ENCODE results near the gene GON4L. TPM values are rescaled to one million over a fixed set of nuclear protein-coding genes. Genes with fewer than 3 reads are reported as not detected.
A peak's percentile ranks its signal among the peaks of the same experiment; 100 is the strongest.
"Not testable (repeated sequence)": the region's sequence is repeated elsewhere in the genome, so short reads cannot be mapped to it uniquely, and the experiment has no call there.

The GON4L gene
- 10 to 100 TPM; 44.2 to 48.8 TPM for total RNA-seq

GRCh38 chr1:155856975-155857930 is at the start of gene GON4L:
Gene GON4L (minus strand): TSS chr1:155857214. CDS start chr1:155853780, 3,434 bp downstream.
- ChIA-PET POLR2A (interaction anchor here (0.6 to 0.7 kb wide), 3 partner anchors 29 to 190 kb away, joined by 3 to 4 read pairs (median 3); no protein-coding TSS in a partner anchor), CTCF (interaction anchor here (0.8 to 1.3 kb wide), 5 partner anchors 9 to 650 kb away, joined by 3 to 7 read pairs (median 4); no protein-coding TSS in a partner anchor)
- peak; percentile 69 for ATAC-seq
- peak; percentile 94 for DNase-seq
- Mint-ChIP-seq H3K36me3 (ENCODE audit: low read depth) (peaks cover 20% of the 10 kb centered on the region), H3K27me3 (peaks cover 3% of the 10 kb centered on the region), H3K9me3 (ENCODE audit: low read depth) (no peaks in the 10 kb centered on the region), H3K4me3 (peak within 1 kb of the TSS; percentile 96), H3K27ac (peak within 1 kb of the TSS; percentile 98), H3K4me1 (peaks cover 52% of the 10 kb centered on the region)
- intact Hi-C loops (cut with DNase I, micrococcal nuclease): loop anchor here (1.0 to 10.0 kb wide), 9 partner anchors 54 to 888 kb away; partner anchors contain the start of genes ARHGEF2 (in 1 of the 2), ASH1L (in 1 of the 2), CLK2 (in 1 of the 2) and DAP3 (in 1 of the 2)

DNA sequence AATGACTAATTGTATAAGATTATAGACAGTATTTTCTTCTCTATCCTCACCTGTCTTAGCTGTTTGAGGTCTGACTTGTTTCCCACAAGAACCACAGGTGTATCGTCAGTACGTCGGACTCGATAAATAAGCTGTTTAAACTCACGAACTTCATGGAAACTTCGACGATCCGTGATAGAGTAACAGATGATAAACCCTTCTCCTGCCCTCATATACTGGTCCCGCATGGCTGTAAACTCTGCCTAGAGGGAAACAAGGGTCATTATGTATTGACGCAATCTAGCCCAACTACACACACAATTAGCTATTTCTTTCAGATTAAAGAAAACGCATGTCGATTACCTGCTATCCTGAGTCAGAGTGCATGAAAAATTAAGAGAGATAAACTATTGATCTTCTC is 47.2 kb upstream of the GON4L start:
- no peaks in the 10 kb centered on the region for H3K27me3 Mint-ChIP-seq
- no peak overlapping the region for H3K4me3 Mint-ChIP-seq
- ChIA-PET CTCF (interaction anchor here (1.0 to 2.0 kb wide), 6 partner anchors 9 to 731 kb away, joined by 3 to 6 read pairs (median 3); partner anchors contain the start of gene KRTCAP2), POLR2A (interaction anchor here (0.6 kb wide), 1 partner anchor 11 kb away, joined by 8 read pairs; no protein-coding TSS in a partner anchor)
- H3K36me3 Mint-ChIP-seq (ENCODE audit: low read depth): peaks cover 45% of the 10 kb centered on the region
- no peaks in the 10 kb centered on the region for H3K9me3 Mint-ChIP-seq (ENCODE audit: low read depth)
- DNase-seq (no peak), ATAC-seq (no peak)
- no peak overlapping the region for H3K27ac Mint-ChIP-seq
- intact Hi-C loops (cut with DNase I, micrococcal nuclease): no loop called here
- no peaks in the 10 kb centered on the region for H3K4me1 Mint-ChIP-seq

GRCh38 chr1:155900161-155900560 is 43.1 kb upstream of the GON4L start:
- no peak overlapping the region for H3K27ac Mint-ChIP-seq
- H3K9me3 Mint-ChIP-seq (ENCODE audit: low read depth): no peaks in the 10 kb centered on the region
- no peak for DNase-seq
- H3K27me3 Mint-ChIP-seq: no peaks in the 10 kb centered on the region
- ATAC-seq: no peak
- CTCF ChIA-PET: interaction anchor here (0.6 kb wide), 1 partner anchor 906 kb away, joined by 3 read pairs; no protein-coding TSS in a partner anchor
- no peaks in the 10 kb centered on the region for H3K4me1 Mint-ChIP-seq
- intact Hi-C loops (cut with DNase I, micrococcal nuclease): no loop called here
- H3K36me3 Mint-ChIP-seq (ENCODE audit: low read depth): peaks cover 43% of the 10 kb centered on the region
- H3K4me3 Mint-ChIP-seq: no peak overlapping the region
- POLR2A ChIA-PET: no interaction called here

GRCh38 chr1:155899683-155900082 is 42.7 kb upstream of the GON4L start:
- no peak overlapping the region for H3K4me3 Mint-ChIP-seq
- H3K27me3 Mint-ChIP-seq: no peaks in the 10 kb centered on the region
- H3K27ac Mint-ChIP-seq: peak overlapping the region; percentile 20
- H3K4me1 Mint-ChIP-seq: no peaks in the 10 kb centered on the region
- H3K36me3 Mint-ChIP-seq (ENCODE audit: low read depth): peaks cover 41% of the 10 kb centered on the region
- ChIA-PET CTCF (no interaction called here), POLR2A (interaction anchor here (0.8 kb wide), 1 partner anchor 18 kb away, joined by 3 read pairs; no protein-coding TSS in a partner anchor)
- no peaks in the 10 kb centered on the region for H3K9me3 Mint-ChIP-seq (ENCODE audit: low read depth)
- ATAC-seq: no peak
- no peak for DNase-seq
- intact Hi-C loops (cut with DNase I, micrococcal nuclease): no loop called here

GRCh38 chr1:155898888-155899287 is 41.9 kb upstream of the GON4L start:
- Mint-ChIP-seq H3K36me3 (ENCODE audit: low read depth) (peaks cover 33% of the 10 kb centered on the region), H3K4me3 (no peak overlapping the region), H3K27ac (no peak overlapping the region), H3K4me1 (peaks cover 3% of the 10 kb centered on the region), H3K27me3 (no peaks in the 10 kb centered on the region), H3K9me3 (ENCODE audit: low read depth) (no peaks in the 10 kb centered on the region)
- ATAC-seq (no peak), DNase-seq (no peak)
- ChIA-PET POLR2A (interaction anchor here (0.8 kb wide), 1 partner anchor 19 kb away, joined by 3 read pairs; no protein-coding TSS in a partner anchor), CTCF (no interaction called here)
- intact Hi-C loops (cut with DNase I, micrococcal nuclease): no loop called here

DNA sequence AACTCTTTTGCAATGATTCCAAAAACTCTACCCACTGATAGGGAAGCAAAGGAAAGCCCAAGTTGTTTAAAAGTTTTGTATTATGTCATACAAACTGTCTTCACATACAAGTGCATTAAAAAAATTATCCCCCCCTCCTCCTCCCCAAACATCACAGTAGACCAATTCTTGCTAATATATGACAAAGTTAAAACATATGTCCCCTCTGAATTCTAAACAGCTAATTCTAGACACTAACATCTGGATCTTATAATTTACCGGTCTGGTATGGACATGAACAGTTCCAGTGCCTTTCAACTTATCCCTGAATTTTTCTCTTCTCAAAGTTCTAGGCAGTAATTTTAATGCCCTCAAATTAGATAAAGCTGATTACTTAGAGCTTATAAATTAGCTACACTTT is 40.7 kb upstream of the GON4L start:
- ATAC-seq (no peak), DNase-seq (no peak)
- intact Hi-C loops (cut with DNase I, micrococcal nuclease): no loop called here
- Mint-ChIP-seq H3K27me3 (no peaks in the 10 kb centered on the region), H3K4me3 (no peak overlapping the region), H3K27ac (peak overlapping the region; percentile 2), H3K9me3 (ENCODE audit: low read depth) (no peaks in the 10 kb centered on the region), H3K36me3 (ENCODE audit: low read depth) (peaks cover 33% of the 10 kb centered on the region), H3K4me1 (peaks cover 14% of the 10 kb centered on the region)
- ChIA-PET POLR2A (no interaction called here), CTCF (no interaction called here)

DNA sequence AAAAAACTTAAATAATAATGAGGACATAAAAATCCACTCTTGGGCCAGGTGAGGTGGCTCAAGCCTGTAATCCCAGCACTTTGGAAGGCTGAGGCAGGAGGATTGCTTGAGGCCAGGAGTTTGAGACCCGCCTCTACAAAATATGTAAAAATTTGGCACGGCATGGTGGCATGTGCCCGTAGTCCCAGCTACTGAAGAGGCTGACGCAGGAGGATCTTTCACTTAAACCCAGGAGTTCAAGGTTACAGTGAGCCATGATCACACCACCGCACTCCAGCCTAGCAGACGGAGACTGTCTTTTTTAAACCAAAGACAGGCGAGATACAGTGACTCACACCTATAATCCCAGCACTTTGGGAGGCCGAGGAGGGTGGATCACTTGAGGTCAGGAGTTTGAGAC is 39.5 kb upstream of the GON4L start:
- H3K4me1 Mint-ChIP-seq: peaks cover 18% of the 10 kb centered on the region
- intact Hi-C loops (cut with DNase I, micrococcal nuclease); H3K27ac Mint-ChIP-seq; CTCF ChIA-PET; H3K4me3 Mint-ChIP-seq; H3K27me3 Mint-ChIP-seq; ATAC-seq; POLR2A ChIA-PET; H3K9me3 Mint-ChIP-seq (ENCODE audit: low read depth); DNase-seq: not testable (repeated sequence)
- peaks cover 30% of the 10 kb centered on the region for H3K36me3 Mint-ChIP-seq (ENCODE audit: low read depth)

- H3K4me3 Mint-ChIP-seq; POLR2A ChIA-PET; H3K27me3 Mint-ChIP-seq; H3K27ac Mint-ChIP-seq; H3K9me3 Mint-ChIP-seq (ENCODE audit: low read depth); DNase-seq; ATAC-seq; intact Hi-C loops (cut with DNase I, micrococcal nuclease): not testable (repeated sequence)
- Mint-ChIP-seq H3K4me1 (peaks cover 18% of the 10 kb centered on the region), H3K36me3 (ENCODE audit: low read depth) (peaks cover 29% of the 10 kb centered on the region)
- CTCF ChIA-PET: interaction anchor here (0.6 to 1.3 kb wide), 2 partner anchors 9 to 29 kb away, joined by 3 read pairs; no protein-coding TSS in a partner anchor
These were observed 38.6 kb upstream of the GON4L start for GRCh38 chr1:155895617-155896016.

DNA sequence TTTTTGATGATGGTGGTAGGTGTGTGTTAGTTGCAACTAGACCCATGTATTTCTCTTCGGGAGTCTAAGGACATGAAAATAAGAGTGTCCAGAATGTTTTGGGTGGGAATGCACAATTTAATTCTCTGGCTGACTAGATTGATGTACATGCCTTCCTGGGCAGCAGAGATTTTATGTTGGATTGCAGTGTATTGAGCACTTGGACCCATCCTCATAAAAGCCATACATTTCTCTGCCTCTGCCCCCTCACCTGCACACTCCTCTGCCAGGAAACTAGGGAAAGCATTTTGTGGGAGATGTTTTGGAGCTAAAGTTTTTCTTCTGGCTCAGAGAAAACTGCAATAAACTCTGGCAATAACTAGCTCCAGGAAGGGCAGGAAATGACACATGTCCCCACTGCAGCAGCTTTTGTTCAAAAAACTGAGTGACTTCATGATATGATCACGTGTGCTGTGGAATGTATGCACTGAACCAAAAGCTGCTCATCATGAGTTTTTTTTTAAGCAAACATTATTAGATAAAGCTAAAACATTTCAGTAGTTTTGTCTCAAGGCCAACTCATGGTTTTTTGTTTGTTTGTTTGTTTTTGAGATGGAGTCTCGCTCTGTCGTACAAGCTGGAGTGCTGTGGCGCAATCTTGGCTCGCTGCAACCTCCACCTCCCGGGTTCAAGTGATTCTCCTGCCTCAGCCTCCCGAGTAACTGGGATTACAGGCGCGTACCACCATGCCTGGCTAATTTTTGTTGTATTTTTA is 36.6 kb upstream of the GON4L start:
- ChIA-PET POLR2A (interaction anchor here (0.5 to 0.8 kb wide), 4 partner anchors 11 to 47 kb away, joined by 5 to 11 read pairs (median 7); partner anchors contain the start of gene SYT11), CTCF (interaction anchor here (0.6 to 1.8 kb wide), 9 partner anchors 9 to 487 kb away, joined by 3 to 8 read pairs (median 3); no protein-coding TSS in a partner anchor)
- intact Hi-C loops (cut with DNase I, micrococcal nuclease): no loop called here
- Mint-ChIP-seq H3K36me3 (ENCODE audit: low read depth) (peaks cover 11% of the 10 kb centered on the region), H3K9me3 (ENCODE audit: low read depth) (no peaks in the 10 kb centered on the region), H3K27me3 (no peaks in the 10 kb centered on the region), H3K27ac (peak overlapping the region; percentile 72), H3K4me3 (no peak overlapping the region), H3K4me1 (peaks cover 18% of the 10 kb centered on the region)
- peak; percentile 40 for DNase-seq
- peak; percentile 98 for ATAC-seq

DNA sequence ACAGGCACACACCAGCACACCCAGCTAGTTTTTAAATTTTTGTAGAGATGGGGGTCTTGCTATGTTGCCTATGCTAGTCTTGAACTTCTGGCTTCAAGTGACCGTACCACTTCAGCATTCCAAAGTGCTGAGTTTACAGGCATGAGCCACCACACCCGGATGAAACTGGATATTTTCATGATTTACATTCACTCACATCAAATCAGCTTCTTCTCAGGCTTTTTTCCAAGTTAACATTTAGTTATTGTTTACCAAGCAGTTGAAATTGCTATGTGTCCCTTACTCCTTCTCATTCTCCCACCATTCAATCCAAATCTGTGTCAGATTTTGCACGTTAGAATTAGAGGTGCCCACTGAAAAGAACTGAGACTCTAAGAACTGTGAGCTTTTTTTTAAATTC is 35.8 kb upstream of the GON4L start:
- Mint-ChIP-seq H3K4me3 (no peak overlapping the region), H3K27ac (peak overlapping the region; percentile 72), H3K9me3 (ENCODE audit: low read depth) (no peaks in the 10 kb centered on the region), H3K4me1 (peaks cover 18% of the 10 kb centered on the region), H3K36me3 (ENCODE audit: low read depth) (peaks cover 9% of the 10 kb centered on the region), H3K27me3 (no peaks in the 10 kb centered on the region)
- POLR2A ChIA-PET: no interaction called here
- no peak for DNase-seq
- no peak for ATAC-seq
- intact Hi-C loops (cut with DNase I, micrococcal nuclease): no loop called here
- CTCF ChIA-PET: interaction anchor here (0.6 to 1.8 kb wide), 7 partner anchors 9 to 97 kb away, joined by 3 to 8 read pairs (median 3); no protein-coding TSS in a partner anchor

DNA sequence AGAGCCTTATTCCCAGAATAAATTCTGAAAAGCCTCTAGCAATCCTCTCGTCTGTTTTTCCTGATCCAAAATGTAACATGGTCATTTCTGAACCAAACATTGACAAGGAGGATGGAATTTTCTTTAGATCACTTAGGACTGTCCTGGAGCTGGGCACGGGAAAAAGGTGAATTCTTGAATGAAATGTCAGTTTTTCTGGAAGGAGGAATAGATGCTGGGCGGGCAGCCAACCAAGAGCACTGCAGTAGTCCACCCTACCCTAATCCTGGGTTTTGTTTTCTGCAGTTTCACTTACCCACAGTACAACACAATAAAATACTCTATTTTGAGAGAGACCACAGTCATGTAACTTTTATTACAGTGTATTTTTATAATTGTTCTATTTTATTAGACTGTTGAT is 33.2 kb upstream of the GON4L start:
- ATAC-seq (no peak), DNase-seq (no peak)
- no peak overlapping the region for H3K27ac Mint-ChIP-seq
- H3K9me3 Mint-ChIP-seq (ENCODE audit: low read depth): no peaks in the 10 kb centered on the region
- ChIA-PET CTCF (no interaction called here), POLR2A (no interaction called here)
- intact Hi-C loops (cut with DNase I, micrococcal nuclease): no loop called here
- no peaks in the 10 kb centered on the region for H3K27me3 Mint-ChIP-seq
- H3K4me3 Mint-ChIP-seq: no peak overlapping the region
- H3K4me1 Mint-ChIP-seq: peaks cover 18% of the 10 kb centered on the region
- no peaks in the 10 kb centered on the region for H3K36me3 Mint-ChIP-seq (ENCODE audit: low read depth)
